ENCODE measurements around the gene CYP2C19.

DNA sequence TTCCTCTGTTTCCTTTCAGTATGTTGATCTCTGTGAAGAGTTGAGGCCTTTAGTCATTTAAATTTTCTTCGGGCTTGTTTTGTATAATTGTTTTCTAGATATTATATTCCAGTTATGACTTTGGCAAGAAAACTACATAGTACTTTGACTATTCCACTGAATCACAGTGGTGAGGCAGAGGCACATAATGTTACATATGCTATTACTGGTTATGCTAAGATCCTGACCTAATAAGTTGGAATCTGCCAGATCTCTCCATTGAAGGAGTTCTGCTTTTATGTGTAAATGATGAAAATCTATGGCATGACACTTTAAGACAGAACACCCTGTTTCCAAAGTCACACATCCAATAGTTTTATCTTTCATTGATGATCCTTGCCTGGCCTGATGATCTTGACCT, 83.7 kb downstream of the CYP2C19 start:
- TF ChIP-seq EZH2 (optimal IDR thresholded peaks at IDR 0.05; ENCODE audit: low read depth, low read length), result no peak
- TF ChIP-seq, protein P1, sequence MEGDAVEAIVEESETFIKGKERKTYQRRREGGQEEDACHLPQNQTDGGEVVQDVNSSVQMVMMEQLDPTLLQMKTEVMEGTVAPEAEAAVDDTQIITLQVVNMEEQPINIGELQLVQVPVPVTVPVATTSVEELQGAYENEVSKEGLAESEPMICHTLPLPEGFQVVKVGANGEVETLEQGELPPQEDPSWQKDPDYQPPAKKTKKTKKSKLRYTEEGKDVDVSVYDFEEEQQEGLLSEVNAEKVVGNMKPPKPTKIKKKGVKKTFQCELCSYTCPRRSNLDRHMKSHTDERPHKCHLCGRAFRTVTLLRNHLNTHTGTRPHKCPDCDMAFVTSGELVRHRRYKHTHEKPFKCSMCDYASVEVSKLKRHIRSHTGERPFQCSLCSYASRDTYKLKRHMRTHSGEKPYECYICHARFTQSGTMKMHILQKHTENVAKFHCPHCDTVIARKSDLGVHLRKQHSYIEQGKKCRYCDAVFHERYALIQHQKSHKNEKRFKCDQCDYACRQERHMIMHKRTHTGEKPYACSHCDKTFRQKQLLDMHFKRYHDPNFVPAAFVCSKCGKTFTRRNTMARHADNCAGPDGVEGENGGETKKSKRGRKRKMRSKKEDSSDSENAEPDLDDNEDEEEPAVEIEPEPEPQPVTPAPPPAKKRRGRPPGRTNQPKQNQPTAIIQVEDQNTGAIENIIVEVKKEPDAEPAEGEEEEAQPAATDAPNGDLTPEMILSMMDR (IDR thresholded peaks at IDR 0.05; ENCODE audit: low read length), result no peak
- no peak for TF ChIP-seq EZH2phosphoT487 (IDR thresholded peaks at IDR 0.05; ENCODE audit: low read length)

Data from MM.1S (cell line).